Activated T-helper 1 cell treated with Interleukin-2 at 50 U/mL for 16 hours (primary cell): ENCODE results near the gene TLX1.
A peak's percentile ranks its signal among the peaks of the same experiment; 100 is the strongest.

ENCODE experiments used
- DNase-seq: peaks from one replicate; pipeline ENCODE4 v3.0.0-alpha.2; 2020; ENCODE audit warnings: low read depth

TLX1 gene

GRCh38 chr10:101130984-101131961 is at the start of gene TLX1:
Gene TLX1, plus strand, starts transcription at chr10:101131300. Its CDS starts 242 bp downstream, at chr10:101131542.
- DNase-seq = no peak

GRCh38 chr10:101085846-101086245 is 45.3 kb upstream of the TLX1 start:
- no peak for DNase-seq

- no peak for DNase-seq
Measured at GRCh38 chr10:101087376-101087775, 43.7 kb upstream of the TLX1 start.

- no peak for DNase-seq
Measured at GRCh38 chr10:101087965-101088364, 43.1 kb upstream of the TLX1 start.

- DNase-seq = no peak
Measured at GRCh38 chr10:101089520-101090299, 41.4 kb upstream of the TLX1 start.

- DNase-seq = no peak
Measured at GRCh38 chr10:101090597-101090996, 40.5 kb upstream of the TLX1 start.

- no peak for DNase-seq
Measured at GRCh38 chr10:101091546-101092290, 39.4 kb upstream of the TLX1 start.

- no peak for DNase-seq
Measured at GRCh38 chr10:101092881-101093354, 38.2 kb upstream of the TLX1 start.

- no peak for DNase-seq
Measured at GRCh38 chr10:101094121-101094879, 36.8 kb upstream of the TLX1 start.

- no peak for DNase-seq
Measured at GRCh38 chr10:101095004-101095403, 36.1 kb upstream of the TLX1 start.

- peak; percentile 34 for DNase-seq
Measured at GRCh38 chr10:101095550-101096213, 35.4 kb upstream of the TLX1 start.

GRCh38 chr10:101096378-101096777 is 34.7 kb upstream of the TLX1 start:
- DNase-seq = no peak

- DNase-seq = no peak
Measured at GRCh38 chr10:101097881-101098280, 33.2 kb upstream of the TLX1 start.

GRCh38 chr10:101099901-101100300 is 31.2 kb upstream of the TLX1 start:
- DNase-seq = no peak

- no peak for DNase-seq
Measured at GRCh38 chr10:101101372-101101881, 29.7 kb upstream of the TLX1 start.

- no peak for DNase-seq
Measured at GRCh38 chr10:101103430-101103829, 27.7 kb upstream of the TLX1 start.

- DNase-seq = no peak
Measured at GRCh38 chr10:101106351-101106750, 24.7 kb upstream of the TLX1 start.

- no peak for DNase-seq
Measured at GRCh38 chr10:101107771-101108170, 23.3 kb upstream of the TLX1 start.

GRCh38 chr10:101110856-101111523 is 20.1 kb upstream of the TLX1 start:
- DNase-seq = no peak

GRCh38 chr10:101111547-101111946 is 19.6 kb upstream of the TLX1 start:
- DNase-seq = no peak
